ENCODE data around the gene LAP3. TPM values are rescaled to one million over a fixed set of nuclear protein-coding genes. Genes with fewer than 3 reads are reported as not detected.
"Not testable (repeated sequence)": the region's sequence is repeated elsewhere in the genome, so short reads cannot be mapped to it uniquely, and the experiment has no call there.

LAP3 gene
- 10 to 100 TPM; 72.5 to 97.7 TPM for total RNA-seq

DNA sequence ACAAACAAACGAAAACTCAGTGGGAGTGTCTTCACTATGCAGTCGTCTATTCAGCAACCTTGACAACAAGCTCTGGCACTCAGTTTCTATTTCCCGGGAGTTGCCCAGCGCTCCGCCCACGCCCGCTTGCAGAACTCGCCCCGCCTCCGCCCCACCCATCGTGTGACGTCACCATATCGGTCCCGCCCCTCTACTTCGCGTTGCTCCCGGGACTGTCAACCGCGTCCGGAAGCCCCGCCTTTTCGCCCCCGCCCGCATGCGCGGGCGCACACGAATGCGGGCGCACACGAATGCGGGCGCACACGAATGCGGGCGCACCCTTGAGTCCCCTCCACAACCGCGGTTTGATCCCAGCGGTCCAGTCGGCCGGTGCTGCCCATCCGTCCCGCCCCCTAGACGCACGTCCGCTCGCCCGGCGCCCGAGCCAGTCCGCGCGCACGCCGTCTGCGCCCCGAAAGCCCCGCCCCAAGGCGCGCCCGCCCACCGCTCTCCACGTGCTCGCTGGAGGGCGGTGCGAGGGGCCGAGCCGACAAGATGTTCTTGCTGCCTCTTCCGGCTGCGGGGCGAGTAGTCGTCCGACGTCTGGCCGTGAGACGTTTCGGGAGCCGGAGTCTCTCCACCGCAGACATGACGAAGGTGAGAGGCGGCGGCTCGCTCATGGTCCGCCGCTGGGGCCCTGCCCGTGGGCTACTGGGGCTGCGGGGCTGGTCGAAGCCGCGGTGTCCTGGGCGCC is at the start of gene LAP3:
Gene LAP3 (plus strand): TSS at position 267 of the 733 bp plus-strand sequence. CDS start 268 bp downstream, at position 535.
- Mint-ChIP-seq H3K27ac (peak within 1 kb of the TSS; percentile 95), H3K9me3 (no peaks in the 10 kb centered on the region), H3K4me1 (ENCODE audit: low read depth) (peaks cover 33% of the 10 kb centered on the region), H3K36me3 (ENCODE audit: insufficient read depth in 2 of 2) (peaks cover 8 to 17% of the 10 kb centered on the region in 2 donors), H3K4me3 (peak within 1 kb of the TSS; percentile 94 to 99), H3K27me3 (ENCODE audit: low read depth) (no peaks in the 10 kb centered on the region)
- DNase-seq (peak; percentile 97 to 99), ATAC-seq (replicated peaks in 1 of 2) (peak; percentile 88 to 91)

- H3K4me1 Mint-ChIP-seq (ENCODE audit: low read depth) = no peaks in the 10 kb centered on the region
- no peak overlapping the region for H3K4me3 Mint-ChIP-seq
- no peak for ATAC-seq (replicated peaks in 1 of 2)
- H3K36me3 Mint-ChIP-seq (ENCODE audit: insufficient read depth in 2 of 2) = no peaks in the 10 kb centered on the region
- DNase-seq = no peak
- no peaks in the 10 kb centered on the region for H3K9me3 Mint-ChIP-seq
- H3K27me3 Mint-ChIP-seq (ENCODE audit: low read depth) = peaks cover 20% of the 10 kb centered on the region
- H3K27ac Mint-ChIP-seq = no peak overlapping the region
Measured at GRCh38 chr4:17528551-17529165, 48.3 kb upstream of the LAP3 start.

GRCh38 chr4:17531538-17532285 is 45.3 kb upstream of the LAP3 start:
- Mint-ChIP-seq H3K9me3 (no peaks in the 10 kb centered on the region), H3K4me1 (ENCODE audit: low read depth) (no peaks in the 10 kb centered on the region), H3K36me3 (ENCODE audit: insufficient read depth in 2 of 2) (no peaks in the 10 kb centered on the region), H3K27me3 (ENCODE audit: low read depth) (peaks cover 19% of the 10 kb centered on the region), H3K4me3 (no peak overlapping the region), H3K27ac (no peak overlapping the region)
- ATAC-seq (replicated peaks in 1 of 2) = no peak
- DNase-seq = no peak

DNA sequence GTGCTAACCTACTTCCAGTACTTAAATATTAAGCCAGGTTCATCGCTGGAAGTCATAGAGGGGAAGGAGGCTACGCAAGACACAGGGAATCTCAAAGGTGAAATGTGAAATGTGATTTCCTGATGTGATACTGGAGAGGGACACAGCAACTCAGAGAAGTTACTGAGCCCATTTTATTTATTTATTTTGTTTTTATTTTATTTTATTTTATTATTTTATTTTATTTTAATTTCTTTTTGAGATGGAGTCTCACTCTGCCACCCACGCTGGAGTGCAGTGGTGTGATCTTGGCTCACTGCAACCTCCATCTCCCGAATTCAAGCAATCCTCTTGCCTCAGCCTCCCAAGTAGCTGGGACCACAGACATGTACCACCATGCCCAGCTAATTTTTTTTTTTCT is 42.3 kb upstream of the LAP3 start:
- Mint-ChIP-seq H3K4me3 (no peak overlapping the region), H3K36me3 (ENCODE audit: insufficient read depth in 2 of 2) (no peaks in the 10 kb centered on the region), H3K4me1 (ENCODE audit: low read depth) (no peaks in the 10 kb centered on the region), H3K9me3 (no peaks in the 10 kb centered on the region), H3K27ac (no peak overlapping the region), H3K27me3 (ENCODE audit: low read depth) (peaks cover 7% of the 10 kb centered on the region)
- ATAC-seq (replicated peaks in 1 of 2) = no peak
- no peak for DNase-seq

DNA sequence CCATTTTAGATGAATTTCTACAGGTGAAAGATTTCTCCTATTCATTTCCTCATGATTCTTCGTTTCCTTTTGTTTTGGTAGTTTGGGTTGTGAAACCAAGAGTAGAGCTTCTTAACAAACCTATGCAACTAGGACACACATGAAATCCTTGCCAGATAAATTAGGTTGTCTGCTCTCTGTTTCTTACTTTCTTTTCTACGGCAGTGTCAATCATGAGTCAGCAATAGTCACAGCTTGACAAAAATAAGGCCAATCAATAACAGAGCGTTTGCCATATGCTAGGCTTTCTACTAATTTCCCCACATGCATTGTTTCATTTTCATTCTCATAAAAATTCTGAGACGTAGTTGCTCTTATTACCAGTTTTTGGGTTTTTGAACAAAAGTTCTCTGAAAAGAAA is 41.8 kb upstream of the LAP3 start:
- no peak for DNase-seq
- H3K27me3 Mint-ChIP-seq (ENCODE audit: low read depth) = peaks cover 12% of the 10 kb centered on the region
- no peak for ATAC-seq (replicated peaks in 1 of 2)
- H3K36me3 Mint-ChIP-seq (ENCODE audit: insufficient read depth in 2 of 2) = no peaks in the 10 kb centered on the region
- H3K27ac Mint-ChIP-seq = no peak overlapping the region
- H3K4me3 Mint-ChIP-seq = no peak overlapping the region
- H3K4me1 Mint-ChIP-seq (ENCODE audit: low read depth) = no peaks in the 10 kb centered on the region
- H3K9me3 Mint-ChIP-seq = no peaks in the 10 kb centered on the region

DNA sequence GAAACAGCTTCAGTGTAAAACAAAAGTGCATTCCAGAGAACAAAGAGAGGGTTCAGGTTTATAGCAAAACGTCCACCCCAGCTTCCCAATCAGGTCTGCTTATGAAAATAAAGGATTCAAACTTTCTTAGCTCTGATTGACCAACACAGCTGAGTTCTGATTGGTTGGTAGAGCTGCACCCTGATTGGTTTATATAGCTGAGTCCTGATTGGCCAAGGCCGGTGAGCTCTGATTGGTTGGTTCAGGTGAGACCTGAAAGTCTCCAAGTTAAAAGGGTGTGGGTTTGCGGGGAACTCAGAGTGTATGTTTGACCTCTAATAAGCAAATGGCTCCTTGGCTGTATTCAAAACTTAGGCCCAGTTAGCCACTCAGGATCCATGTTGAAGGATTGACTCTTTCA is 41.1 kb upstream of the LAP3 start:
- no peak for DNase-seq
- ATAC-seq (replicated peaks in 1 of 2) = no peak
- Mint-ChIP-seq H3K27me3 (ENCODE audit: low read depth) (peaks cover 15% of the 10 kb centered on the region), H3K4me3 (no peak overlapping the region), H3K9me3 (no peaks in the 10 kb centered on the region), H3K27ac (no peak overlapping the region), H3K4me1 (ENCODE audit: low read depth) (no peaks in the 10 kb centered on the region), H3K36me3 (ENCODE audit: insufficient read depth in 2 of 2) (no peaks in the 10 kb centered on the region)

DNA sequence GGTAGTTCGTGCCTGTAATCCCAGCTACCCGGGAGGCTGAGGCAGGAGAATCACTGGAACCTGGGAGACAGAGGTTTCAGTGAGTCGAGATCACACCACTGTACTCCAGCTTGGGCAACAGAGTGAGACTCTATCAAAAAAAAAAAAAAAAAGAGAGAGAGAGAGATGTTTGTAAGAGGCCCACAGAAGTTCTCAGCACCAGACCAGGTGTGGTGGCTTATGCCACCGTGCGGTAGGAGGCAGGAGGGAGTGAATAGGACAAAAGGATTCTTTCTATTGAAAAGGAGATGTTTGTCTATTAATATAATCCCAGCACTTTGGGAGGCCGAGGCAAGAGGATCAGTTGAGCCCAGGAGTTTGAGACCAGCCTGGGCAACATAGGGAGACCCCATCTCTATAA is 39.9 kb upstream of the LAP3 start:
- H3K4me1 Mint-ChIP-seq (ENCODE audit: low read depth); H3K4me3 Mint-ChIP-seq; H3K9me3 Mint-ChIP-seq; ATAC-seq (replicated peaks in 1 of 2); H3K36me3 Mint-ChIP-seq (ENCODE audit: insufficient read depth in 2 of 2); H3K27ac Mint-ChIP-seq; DNase-seq: not testable (repeated sequence)
- H3K27me3 Mint-ChIP-seq (ENCODE audit: low read depth) = peaks cover 25% of the 10 kb centered on the region

- ATAC-seq (replicated peaks in 1 of 2) (no peak), DNase-seq (no peak)
- Mint-ChIP-seq H3K9me3 (no peaks in the 10 kb centered on the region), H3K36me3 (ENCODE audit: insufficient read depth in 2 of 2) (no peaks in the 10 kb centered on the region), H3K4me3 (no peak overlapping the region), H3K27ac (no peak overlapping the region), H3K27me3 (ENCODE audit: low read depth) (peaks cover 26% of the 10 kb centered on the region), H3K4me1 (ENCODE audit: low read depth) (peaks cover 6% of the 10 kb centered on the region)
Measured at GRCh38 chr4:17544205-17544604, 32.8 kb upstream of the LAP3 start.

- Mint-ChIP-seq H3K27me3 (ENCODE audit: low read depth) (peaks cover 24% of the 10 kb centered on the region), H3K9me3 (no peaks in the 10 kb centered on the region), H3K27ac (no peak overlapping the region), H3K4me3 (no peak overlapping the region), H3K36me3 (ENCODE audit: insufficient read depth in 2 of 2) (no peaks in the 10 kb centered on the region), H3K4me1 (ENCODE audit: low read depth) (peaks cover 10% of the 10 kb centered on the region)
- no peak for DNase-seq
- ATAC-seq (replicated peaks in 1 of 2) = no peak
Measured at GRCh38 chr4:17544831-17545234, 32.2 kb upstream of the LAP3 start.

- DNase-seq = no peak
- no peak overlapping the region for H3K4me3 Mint-ChIP-seq
- H3K4me1 Mint-ChIP-seq (ENCODE audit: low read depth) = peaks cover 10% of the 10 kb centered on the region
- no peaks in the 10 kb centered on the region for H3K9me3 Mint-ChIP-seq
- peaks cover 18% of the 10 kb centered on the region for H3K27me3 Mint-ChIP-seq (ENCODE audit: low read depth)
- no peaks in the 10 kb centered on the region for H3K36me3 Mint-ChIP-seq (ENCODE audit: insufficient read depth in 2 of 2)
- ATAC-seq (replicated peaks in 1 of 2) = no peak
- H3K27ac Mint-ChIP-seq = no peak overlapping the region
Measured at GRCh38 chr4:17545374-17546140, 31.4 kb upstream of the LAP3 start.

- H3K36me3 Mint-ChIP-seq (ENCODE audit: insufficient read depth in 2 of 2) = no peaks in the 10 kb centered on the region
- H3K27ac Mint-ChIP-seq = no peak overlapping the region
- H3K9me3 Mint-ChIP-seq = no peaks in the 10 kb centered on the region
- ATAC-seq (replicated peaks in 1 of 2) = no peak
- H3K27me3 Mint-ChIP-seq (ENCODE audit: low read depth) = peaks cover 15% of the 10 kb centered on the region
- no peak for DNase-seq
- H3K4me3 Mint-ChIP-seq = no peak overlapping the region
- H3K4me1 Mint-ChIP-seq (ENCODE audit: low read depth) = peaks cover 10% of the 10 kb centered on the region
Measured at GRCh38 chr4:17546222-17546621, 30.8 kb upstream of the LAP3 start.

DNA sequence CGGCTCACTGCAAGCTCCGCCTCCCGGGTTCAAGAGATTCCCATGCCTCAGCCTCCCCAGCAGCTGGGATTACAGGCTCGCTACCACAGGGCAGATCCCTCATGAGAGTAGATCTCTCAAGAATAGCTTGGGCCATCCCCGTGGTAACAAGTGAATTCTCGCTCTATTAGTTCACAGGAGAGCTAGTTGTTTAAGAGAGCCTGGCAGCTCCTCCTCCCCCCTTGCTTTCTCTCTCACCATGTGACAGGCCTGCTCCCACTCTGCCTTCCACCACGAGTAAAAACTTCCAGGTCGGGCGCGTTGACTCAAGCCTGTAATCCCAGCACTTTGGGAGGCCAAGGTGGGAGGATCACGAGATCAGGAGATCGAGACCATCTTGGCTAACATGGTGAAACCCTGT is 30.3 kb upstream of the LAP3 start:
- no peaks in the 10 kb centered on the region for H3K36me3 Mint-ChIP-seq (ENCODE audit: insufficient read depth in 2 of 2)
- H3K4me1 Mint-ChIP-seq (ENCODE audit: low read depth) = peaks cover 10% of the 10 kb centered on the region
- H3K4me3 Mint-ChIP-seq = no peak overlapping the region
- DNase-seq (no peak), ATAC-seq (replicated peaks in 1 of 2) (no peak)
- H3K9me3 Mint-ChIP-seq = no peaks in the 10 kb centered on the region
- H3K27me3 Mint-ChIP-seq (ENCODE audit: low read depth) = peaks cover 12% of the 10 kb centered on the region
- no peak overlapping the region for H3K27ac Mint-ChIP-seq

DNA sequence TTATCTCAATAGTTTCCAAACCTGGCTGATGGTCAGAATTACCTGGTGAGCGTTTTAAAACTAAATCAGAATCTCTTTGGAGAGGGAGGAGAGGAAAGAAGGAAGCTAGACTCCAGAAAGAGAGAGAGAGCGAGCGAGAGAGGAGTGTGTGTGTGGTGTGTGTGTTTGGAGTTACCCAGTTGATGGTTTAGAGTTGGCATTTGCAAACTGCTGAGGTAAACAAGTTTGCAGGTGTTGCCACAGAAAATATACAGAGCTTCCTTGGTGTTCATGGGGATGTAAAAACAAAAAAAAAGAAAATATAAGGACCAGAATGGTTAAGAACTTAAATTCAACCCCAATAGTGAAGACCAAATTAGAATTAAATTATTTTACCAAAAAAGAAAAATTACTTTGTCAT is 26.4 kb upstream of the LAP3 start:
- ATAC-seq (replicated peaks in 1 of 2) (no peak), DNase-seq (no peak)
- peaks cover 7% of the 10 kb centered on the region for H3K27me3 Mint-ChIP-seq (ENCODE audit: low read depth)
- H3K27ac Mint-ChIP-seq = no peak overlapping the region
- no peaks in the 10 kb centered on the region for H3K9me3 Mint-ChIP-seq
- H3K4me1 Mint-ChIP-seq (ENCODE audit: low read depth) = peaks cover 15% of the 10 kb centered on the region
- no peaks in the 10 kb centered on the region for H3K36me3 Mint-ChIP-seq (ENCODE audit: insufficient read depth in 2 of 2)
- no peak overlapping the region for H3K4me3 Mint-ChIP-seq

Data from activated T-cell treated with anti-CD3 and anti-CD28 coated beads, Interleukin-2, amount 50 U/mL, for 72 hours (primary cell).